ENCODE results near the gene FOXO3.

The FOXO3 gene

DNA sequence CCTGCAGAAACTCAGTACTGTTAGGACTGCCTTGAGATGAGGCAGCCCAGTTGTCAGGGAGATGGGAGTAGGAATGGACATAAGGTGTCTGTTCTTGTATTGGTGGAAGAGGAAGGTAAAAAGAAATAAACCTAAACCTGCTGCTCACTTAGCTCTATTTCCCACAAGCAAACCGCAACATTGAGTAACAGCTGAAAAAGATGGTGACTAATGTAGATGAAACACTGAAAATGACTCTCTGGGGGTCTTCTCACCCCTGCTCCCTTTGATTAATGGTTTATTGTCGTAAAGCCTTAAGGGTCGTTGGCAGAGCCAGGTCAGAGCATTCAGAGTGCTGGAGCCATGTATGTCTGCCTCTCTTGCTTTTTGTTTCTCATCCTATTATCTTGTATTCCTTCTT, 87.5 kb downstream of the FOXO3 start:
- Histone ChIP-seq H3K9ac (ENCODE audit: low read length) (no peak overlapping the region), H3K4ac (ENCODE audit: low read depth in 1 of 2, low read length in 2 of 2) (no peak overlapping the region), H3K4me1 (ENCODE audit: control insufficient read depth, insufficient read depth, low read depth, low read length) (peaks cover 6% of the 10 kb centered on the region), H2BK12ac (ENCODE audit: low read length in 2 of 2) (no peak overlapping the region), H2BK120ac (ENCODE audit: low read depth, low read length) (no peak overlapping the region), H3K14ac (ENCODE audit: low read length in 2 of 2) (no peak overlapping the region), H3K4me2 (ENCODE audit: low read length, poor library complexity, severe bottlenecking) (no peak overlapping the region), H3K9me3 (ENCODE audit: control insufficient read depth, low read length) (no peaks in the 10 kb centered on the region), H2BK5ac (ENCODE audit: low read depth, low read length, poor library complexity, severe bottlenecking) (no peak overlapping the region), H3K4me3 (ENCODE audit: insufficient read depth in 1 of 2, low read depth in 1 of 2, low read length in 2 of 2) (no peak overlapping the region), H3K23ac (ENCODE audit: low read length in 2 of 2) (no peak overlapping the region), H4K91ac (ENCODE audit: low read length) (no peak overlapping the region), H4K8ac (ENCODE audit: low read length) (no peak overlapping the region), H3K27me3 (ENCODE audit: control insufficient read depth in 1 of 2, insufficient read depth in 1 of 2, low read length in 2 of 2) (no peaks in the 10 kb centered on the region), H3K18ac (ENCODE audit: low read depth in 1 of 2, low read length in 2 of 2) (no peak overlapping the region), H3K27ac (ENCODE audit: low read length, poor library complexity, severe bottlenecking) (no peak overlapping the region), H2BK15ac (ENCODE audit: low read depth, poor library complexity, severe bottlenecking) (no peak overlapping the region), H3K79me1 (replicated peaks; ENCODE audit: low read length, poor library complexity, severe bottlenecking) (peaks cover 22% of the 10 kb centered on the region), H2AK5ac (ENCODE audit: low read length, severe bottlenecking) (no peak overlapping the region), H3K36me3 (ENCODE audit: control insufficient read depth in 1 of 2, insufficient read depth in 2 of 2, low read depth in 1 of 2, low read length in 2 of 2) (no peaks in the 10 kb centered on the region), H2AFZ (ENCODE audit: low read depth, low read length) (no peak overlapping the region)
- 86% methylated on average over 1 of the region's 3 CpGs for WGBS
- peak; percentile 40 for DNase-seq

DNA sequence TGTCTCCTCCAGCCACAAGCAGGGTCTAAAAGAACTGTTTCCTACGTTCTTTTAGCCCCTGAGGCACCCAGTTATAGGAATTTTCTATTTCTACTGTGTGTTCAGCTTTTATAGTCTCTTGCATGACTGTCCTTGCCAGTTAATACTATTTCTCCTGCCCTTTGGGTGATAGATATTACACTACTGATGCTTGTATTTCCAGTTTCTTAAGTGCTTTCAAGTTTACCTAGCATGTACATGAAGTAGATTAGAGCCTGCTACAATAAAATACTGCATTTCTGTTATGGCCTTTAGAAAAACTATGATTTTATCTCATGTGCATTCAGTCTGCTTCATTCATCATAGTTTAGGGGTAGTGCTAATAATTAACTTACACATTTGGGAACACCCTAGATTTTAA, 89.6 kb downstream of the FOXO3 start:
- H4K91ac ChIP-seq (ENCODE audit: low read length) = no peak overlapping the region
- H3K4me1 ChIP-seq (ENCODE audit: control insufficient read depth, insufficient read depth, low read depth, low read length) = peaks cover 12% of the 10 kb centered on the region
- peak overlapping the region; percentile 1 to 90 for H3K18ac ChIP-seq (ENCODE audit: low read depth in 1 of 2, low read length in 2 of 2)
- H3K4me3 ChIP-seq (ENCODE audit: insufficient read depth in 1 of 2, low read depth in 1 of 2, low read length in 2 of 2) = no peak overlapping the region
- no peak overlapping the region for H3K4me2 ChIP-seq (ENCODE audit: low read length, poor library complexity, severe bottlenecking)
- no peak overlapping the region for H3K23ac ChIP-seq (ENCODE audit: low read length in 2 of 2)
- peak overlapping the region in 1 of 2 experiments; percentile 16 for H2BK12ac ChIP-seq (ENCODE audit: low read length in 2 of 2)
- H3K9me3 ChIP-seq (ENCODE audit: control insufficient read depth, low read length) = no peaks in the 10 kb centered on the region
- H3K27me3 ChIP-seq (ENCODE audit: control insufficient read depth in 1 of 2, insufficient read depth in 1 of 2, low read length in 2 of 2) = no peaks in the 10 kb centered on the region
- H2AK5ac ChIP-seq (ENCODE audit: low read length, severe bottlenecking) = peak overlapping the region; percentile 21
- H3K4ac ChIP-seq (ENCODE audit: low read depth in 1 of 2, low read length in 2 of 2) = no peak overlapping the region
- H2BK5ac ChIP-seq (ENCODE audit: low read depth, low read length, poor library complexity, severe bottlenecking) = no peak overlapping the region
- no peak for DNase-seq
- no peak overlapping the region for H4K8ac ChIP-seq (ENCODE audit: low read length)
- no peak overlapping the region for H3K14ac ChIP-seq (ENCODE audit: low read length in 2 of 2)
- peaks cover 18% of the 10 kb centered on the region for H3K79me1 ChIP-seq (replicated peaks; ENCODE audit: low read length, poor library complexity, severe bottlenecking)
- no peak overlapping the region for H2BK120ac ChIP-seq (ENCODE audit: low read depth, low read length)
- H3K27ac ChIP-seq (ENCODE audit: low read length, poor library complexity, severe bottlenecking) = peak overlapping the region; percentile 89
- H3K36me3 ChIP-seq (ENCODE audit: control insufficient read depth in 1 of 2, insufficient read depth in 2 of 2, low read depth in 1 of 2, low read length in 2 of 2) = no peaks in the 10 kb centered on the region
- no peak overlapping the region for H2BK15ac ChIP-seq (ENCODE audit: low read depth, poor library complexity, severe bottlenecking)
- no peak overlapping the region for H2AFZ ChIP-seq (ENCODE audit: low read depth, low read length)
- no CpG with 5 or more reads among the region's 1 CpG for WGBS
- H3K9ac ChIP-seq (ENCODE audit: low read length) = peak overlapping the region; percentile 28

DNA sequence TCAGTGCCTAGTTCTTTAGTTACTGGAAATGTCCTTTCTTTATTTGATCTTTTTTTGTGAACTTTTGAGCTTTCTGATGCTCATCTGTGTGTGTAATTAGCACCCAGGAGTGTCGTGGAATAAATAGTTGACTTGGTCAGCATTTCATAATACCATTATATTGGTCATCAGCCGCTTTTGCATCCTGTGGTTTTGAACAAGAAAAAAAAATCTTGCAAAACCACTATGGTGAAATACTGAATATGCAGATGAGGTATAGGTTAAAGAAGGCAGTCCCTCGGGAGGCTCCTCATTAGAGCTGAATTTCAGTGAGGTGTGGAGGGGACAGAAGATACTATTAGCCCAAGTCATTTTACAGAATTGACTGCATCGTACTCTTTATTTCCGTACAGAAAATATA, 90.1 kb downstream of the FOXO3 start:
- Histone ChIP-seq H3K23ac (ENCODE audit: low read length in 2 of 2) (no peak overlapping the region), H4K91ac (ENCODE audit: low read length) (no peak overlapping the region), H3K4me3 (ENCODE audit: insufficient read depth in 1 of 2, low read depth in 1 of 2, low read length in 2 of 2) (no peak overlapping the region), H2BK5ac (ENCODE audit: low read depth, low read length, poor library complexity, severe bottlenecking) (no peak overlapping the region), H3K18ac (ENCODE audit: low read depth in 1 of 2, low read length in 2 of 2) (no peak overlapping the region), H4K8ac (ENCODE audit: low read length) (no peak overlapping the region), H3K9ac (ENCODE audit: low read length) (peak overlapping the region; percentile 84), H3K4me2 (ENCODE audit: low read length, poor library complexity, severe bottlenecking) (no peak overlapping the region), H2BK120ac (ENCODE audit: low read depth, low read length) (no peak overlapping the region), H2BK12ac (ENCODE audit: low read length in 2 of 2) (no peak overlapping the region), H3K4ac (ENCODE audit: low read depth in 1 of 2, low read length in 2 of 2) (no peak overlapping the region), H3K36me3 (ENCODE audit: control insufficient read depth in 1 of 2, insufficient read depth in 2 of 2, low read depth in 1 of 2, low read length in 2 of 2) (no peaks in the 10 kb centered on the region), H3K4me1 (ENCODE audit: control insufficient read depth, insufficient read depth, low read depth, low read length) (peaks cover 15% of the 10 kb centered on the region), H3K79me1 (replicated peaks; ENCODE audit: low read length, poor library complexity, severe bottlenecking) (peaks cover 19% of the 10 kb centered on the region), H3K27me3 (ENCODE audit: control insufficient read depth in 1 of 2, insufficient read depth in 1 of 2, low read length in 2 of 2) (no peaks in the 10 kb centered on the region), H2AK5ac (ENCODE audit: low read length, severe bottlenecking) (no peak overlapping the region), H3K27ac (ENCODE audit: low read length, poor library complexity, severe bottlenecking) (peak overlapping the region; percentile 89), H3K9me3 (ENCODE audit: control insufficient read depth, low read length) (no peaks in the 10 kb centered on the region), H2AFZ (ENCODE audit: low read depth, low read length) (no peak overlapping the region), H2BK15ac (ENCODE audit: low read depth, poor library complexity, severe bottlenecking) (no peak overlapping the region), H3K14ac (ENCODE audit: low read length in 2 of 2) (no peak overlapping the region)
- 49% methylated on average over 2 of the region's 5 CpGs for WGBS
- peak; percentile 73 for DNase-seq

DNA sequence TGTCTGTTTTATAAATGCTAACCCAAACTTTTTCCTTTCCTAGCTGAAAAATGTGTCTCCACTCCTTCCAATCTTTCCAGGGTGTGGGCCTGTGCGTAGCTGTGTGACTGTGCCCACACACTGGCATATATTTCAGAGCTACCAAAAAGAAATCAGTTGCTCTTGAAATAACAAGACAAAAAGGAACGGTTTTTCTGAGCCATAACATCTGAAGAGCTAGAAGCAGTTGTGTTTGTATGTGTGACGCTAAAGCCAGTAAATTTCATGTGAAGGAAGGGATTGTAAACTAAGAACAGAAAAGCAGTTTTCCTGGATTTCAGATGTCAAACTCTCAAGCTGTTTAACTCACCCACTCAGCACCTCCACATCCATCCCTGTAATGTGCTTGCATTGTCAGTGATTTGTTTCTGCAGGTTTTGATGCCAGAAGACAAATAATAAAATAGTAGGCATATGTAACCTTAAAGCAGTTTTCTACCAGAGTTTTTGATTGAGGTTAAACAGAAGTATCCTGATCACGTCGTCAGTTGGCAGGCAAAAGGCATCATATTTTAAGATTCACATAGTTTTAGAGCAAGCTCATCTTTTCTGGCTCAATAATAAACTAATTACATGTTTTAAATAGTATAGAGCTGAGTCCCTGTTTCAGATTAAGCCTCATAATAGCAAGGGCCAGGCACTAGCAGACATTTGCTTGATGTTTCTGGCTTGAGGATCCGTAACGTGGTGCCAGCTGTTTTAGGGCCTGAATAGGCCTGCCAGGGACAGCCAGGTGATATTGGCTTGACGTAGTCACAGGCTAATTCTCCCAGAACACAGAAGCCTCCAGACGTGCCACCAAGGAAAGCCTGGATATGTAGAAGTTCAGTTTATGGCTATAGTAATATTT, 90.9 kb downstream of the FOXO3 start:
- DNase-seq = peak; percentile 52
- H2BK120ac ChIP-seq (ENCODE audit: low read depth, low read length) = no peak overlapping the region
- H3K18ac ChIP-seq (ENCODE audit: low read depth in 1 of 2, low read length in 2 of 2) = no peak overlapping the region
- no peak overlapping the region for H2AFZ ChIP-seq (ENCODE audit: low read depth, low read length)
- no peak overlapping the region for H3K14ac ChIP-seq (ENCODE audit: low read length in 2 of 2)
- H3K27me3 ChIP-seq (ENCODE audit: control insufficient read depth in 1 of 2, insufficient read depth in 1 of 2, low read length in 2 of 2) = no peaks in the 10 kb centered on the region
- peak overlapping the region in 1 of 2 experiments; percentile 45 for H3K4me3 ChIP-seq (ENCODE audit: insufficient read depth in 1 of 2, low read depth in 1 of 2, low read length in 2 of 2)
- no peak overlapping the region for H3K4ac ChIP-seq (ENCODE audit: low read depth in 1 of 2, low read length in 2 of 2)
- peak overlapping the region; percentile 51 for H2BK5ac ChIP-seq (ENCODE audit: low read depth, low read length, poor library complexity, severe bottlenecking)
- H3K9ac ChIP-seq (ENCODE audit: low read length) = peak overlapping the region; percentile 84
- H3K4me2 ChIP-seq (ENCODE audit: low read length, poor library complexity, severe bottlenecking) = peak overlapping the region; percentile 35
- H2AK5ac ChIP-seq (ENCODE audit: low read length, severe bottlenecking) = peak overlapping the region; percentile 44
- no peak overlapping the region for H2BK15ac ChIP-seq (ENCODE audit: low read depth, poor library complexity, severe bottlenecking)
- H3K27ac ChIP-seq (ENCODE audit: low read length, poor library complexity, severe bottlenecking) = peak overlapping the region; percentile 89
- 49% methylated on average over 9 of the region's 9 CpGs for WGBS
- H3K79me1 ChIP-seq (replicated peaks; ENCODE audit: low read length, poor library complexity, severe bottlenecking) = peaks cover 16% of the 10 kb centered on the region
- no peak overlapping the region for H4K91ac ChIP-seq (ENCODE audit: low read length)
- no peaks in the 10 kb centered on the region for H3K36me3 ChIP-seq (ENCODE audit: control insufficient read depth in 1 of 2, insufficient read depth in 2 of 2, low read depth in 1 of 2, low read length in 2 of 2)
- H3K23ac ChIP-seq (ENCODE audit: low read length in 2 of 2) = no peak overlapping the region
- no peak overlapping the region for H2BK12ac ChIP-seq (ENCODE audit: low read length in 2 of 2)
- no peak overlapping the region for H4K8ac ChIP-seq (ENCODE audit: low read length)
- no peaks in the 10 kb centered on the region for H3K9me3 ChIP-seq (ENCODE audit: control insufficient read depth, low read length)
- peaks cover 16% of the 10 kb centered on the region for H3K4me1 ChIP-seq (ENCODE audit: control insufficient read depth, insufficient read depth, low read depth, low read length)
